HCT116 (cell line): Measurements from ENCODE around the gene OAT. TPM values are rescaled to one million over a fixed set of nuclear protein-coding genes. Genes with fewer than 3 reads are reported as not detected.

Source experiments
- ATAC-seq: fragments of 200-7000 bp; cut with Tn5 transposase; 2 replicates; pipeline ENCODE4 v1.9.1; 2020; ENCODE audit warnings: mild to moderate bottlenecking, moderate library complexity
- BruUV-seq: library from RNA; stranded (reverse); fragments of 400-500 nt; replicated peaks from 2 replicates; lab custom pipeline; 2021; lab: Mats Ljungman, UMichigan
- CTCF ChIA-PET: fragments of 300-600 bp; sonication (Branson Sonifier 250); formaldehyde crosslinking; loops from one replicate; lab custom pipeline; 2021; ENCODE audit warnings: antibody characterized with exemption; lab: Charles Lee
- POLR2A ChIA-PET: fragments of 300-600, 350-600 bp; sonication (Branson Sonifier 250); formaldehyde crosslinking; loops from one replicate; lab custom pipeline; 2021; ENCODE audit warnings: antibody characterized with exemption; lab: Charles Lee
- RAD21 ChIA-PET, 2 experiments: fragments of 300-600 bp; sonication (Branson Sonifier 250); formaldehyde crosslinking; loops; one replicate each; lab custom pipeline; 2023; ENCODE audit warnings: low total read pairs in 2 of 2; ENCODE audit not compliant: uncharacterized antibody in 2 of 2, unreplicated experiment in 2 of 2, low non-redundant PET in 1 of 2; lab: Charles Lee
- DNase-seq: peaks from one replicate; pipeline ENCODE4 v3.0.0-alpha.2; 2010; ENCODE audit warnings: low read depth, low spot score
- H2AFZ ChIP-seq: fragments of 200-600 bp; shearing (Covaris generic), sonication (generic); 2 replicates; pipeline ENCODE4 v1.6.1; 2017; ENCODE audit warnings: low read depth, mixed run types, mixed read lengths, antibody characterized with exemption, low read length; ENCODE audit not compliant: poor library complexity, severe bottlenecking
- H3K27ac ChIP-seq: 2 replicates; pipeline ENCODE4 v1.5.1; 2012; ENCODE audit warnings: low read depth, low read length
- H3K27me3 ChIP-seq: fragments of 200-600 bp; sonication (generic); 2 replicates; pipeline ENCODE4 v1.6.1; 2016; ENCODE audit warnings: mixed run types, low read length, mixed read lengths; ENCODE audit not compliant: insufficient read depth
- H3K36me3 ChIP-seq, 2 experiments: fragments of 200-500 bp in 1 of 2; fragments of 200-600 bp in 1 of 2; sonication (Bioruptor generic) in 1 of 2; sonication (generic) in 1 of 2; 2 replicates each; pipeline versions ENCODE4 v1.5.1 to v1.6.1; 2014 to 2016; ENCODE audit warnings: low read length in 2 of 2, inconsistent platforms in 1 of 2, mixed read lengths in 1 of 2, mixed run types in 1 of 2; ENCODE audit not compliant: insufficient read depth in 2 of 2, control insufficient read depth in 1 of 2
- H3K4me1 ChIP-seq, 2 experiments: fragments of 200-600 bp in 1 of 2; sonication (generic) in 1 of 2; 2 replicates each; pipeline versions ENCODE4 v1.5.1 to v1.6.1; 2012 to 2017; ENCODE audit warnings: low read length in 2 of 2, inconsistent platforms in 1 of 2, mild to moderate bottlenecking in 1 of 2, mixed read lengths in 1 of 2, mixed run types in 1 of 2, moderate library complexity in 1 of 2; ENCODE audit not compliant: insufficient read depth in 2 of 2, control insufficient read depth in 1 of 2
- H3K4me2 ChIP-seq: fragments of 200-600 bp; sonication (generic); 2 replicates; pipeline ENCODE4 v1.6.1; 2017; ENCODE audit warnings: mixed run types, low read length, mixed read lengths
- H3K4me3 ChIP-seq, 2 experiments: fragments of 200-600 bp in 1 of 2; sonication (generic) in 1 of 2; replicated peaks in 1 of 2; 2 replicates each; pipeline ENCODE4 v1.5.1; 2011 to 2016; ENCODE audit warnings: low read length in 2 of 2, control low read depth in 1 of 2, low read depth in 1 of 2, mild to moderate bottlenecking in 1 of 2, mixed read lengths in 1 of 2, mixed run types in 1 of 2
- H3K79me2 ChIP-seq: fragments of 200-600 bp; sonication (generic); 2 replicates; pipeline ENCODE4 v1.6.1; 2017; ENCODE audit warnings: mild to moderate bottlenecking, mixed run types, low read length, moderate library complexity, mixed read lengths; ENCODE audit not compliant: insufficient read depth
- H3K9ac ChIP-seq: fragments of 200-600 bp; sonication (generic); 2 replicates; pipeline ENCODE4 v1.6.1; 2016; ENCODE audit warnings: low read length, mixed read lengths
- H3K9me2 ChIP-seq: fragments of 200-600 bp; sonication (generic), shearing (Covaris generic); 2 replicates; pipeline ENCODE4 v1.6.1; 2017; ENCODE audit warnings: mixed run types, mild to moderate bottlenecking, moderate library complexity; ENCODE audit not compliant: insufficient read depth
- H3K9me3 ChIP-seq, 2 experiments: fragments of 200-500 bp in 1 of 2; fragments of 200-600 bp in 1 of 2; sonication (Bioruptor generic) in 1 of 2; sonication (generic) in 1 of 2; 2 replicates each; pipeline ENCODE4 v1.6.1; 2014 to 2017; ENCODE audit warnings: low read length in 2 of 2, mixed read lengths in 2 of 2, inconsistent platforms in 1 of 2, low read depth in 1 of 2, mild to moderate bottlenecking in 1 of 2, mixed run types in 1 of 2, moderate library complexity in 1 of 2; ENCODE audit not compliant: control insufficient read depth in 1 of 2, insufficient read depth in 1 of 2
- H4K20me1 ChIP-seq: fragments of 200-600 bp; sonication (generic), shearing (Covaris generic); 2 replicates; pipeline ENCODE4 v1.6.1; 2017; ENCODE audit warnings: mixed run types, mild to moderate bottlenecking, moderate library complexity; ENCODE audit not compliant: insufficient read depth
- CBX3 ChIP-seq: IDR thresholded peaks from 2 replicates; pipeline ENCODE4 v1.6.1; 2012; ENCODE audit warnings: low read depth
- CEBPB ChIP-seq: IDR thresholded peaks from 2 replicates; pipeline ENCODE4 v1.6.1; 2012; ENCODE audit warnings: low read depth
- EGR1 ChIP-seq: IDR thresholded peaks from 2 replicates; pipeline ENCODE4 v1.6.1; 2012; ENCODE audit warnings: low read depth
- ELF1 ChIP-seq: IDR thresholded peaks from 2 replicates; pipeline ENCODE4 v1.6.1; 2012; ENCODE audit warnings: low read depth, borderline replicate concordance
- EZH2phosphoT487 ChIP-seq: fragments of 200-600 bp; IDR thresholded peaks from 2 replicates; pipeline ENCODE4 v1.6.1; 2018; ENCODE audit warnings: antibody characterized with exemption, borderline replicate concordance
- FOSL1 ChIP-seq: IDR thresholded peaks from 2 replicates; pipeline ENCODE4 v1.6.1; 2012; ENCODE audit warnings: low read depth
- JUND ChIP-seq: IDR thresholded peaks from 2 replicates; pipeline ENCODE4 v1.6.1; 2012
- POLR2AphosphoS5 ChIP-seq: IDR thresholded peaks from 2 replicates; pipeline ENCODE4 v1.6.1; 2011; ENCODE audit warnings: mild to moderate bottlenecking, low read depth, low read length, moderate library complexity
- RAD21 ChIP-seq: IDR thresholded peaks from 2 replicates; pipeline ENCODE4 v1.6.1; 2012; ENCODE audit warnings: low read depth, mild to moderate bottlenecking
- SIN3A ChIP-seq: IDR thresholded peaks from 2 replicates; pipeline ENCODE4 v1.6.1; 2012; ENCODE audit warnings: low read depth
- SP1 ChIP-seq: IDR thresholded peaks from 2 replicates; pipeline ENCODE4 v1.6.1; 2012; ENCODE audit warnings: low read depth
- SRF ChIP-seq: IDR thresholded peaks from 2 replicates; pipeline ENCODE4 v1.6.1; 2012; ENCODE audit warnings: low read depth
- TCF7L2 ChIP-seq: IDR thresholded peaks from 2 replicates; pipeline ENCODE4 v1.7.0; 2011; ENCODE audit warnings: borderline replicate concordance, inconsistent platforms; ENCODE audit not compliant: insufficient read depth, insufficient read length; ENCODE audit errors: extremely low read depth
- YY1 ChIP-seq: IDR thresholded peaks from 2 replicates; pipeline ENCODE4 v1.6.1; 2011; ENCODE audit warnings: low read length, low read depth, moderate library complexity, mild to moderate bottlenecking; ENCODE audit not compliant: insufficient replicate concordance; ENCODE audit errors: extremely low read depth
- ZFX ChIP-seq: fragments of 450-650 bp; IDR thresholded peaks from 2 replicates; pipeline ENCODE4 v1.6.1; 2017
- ZNF274 ChIP-seq: fragments of 200-500 bp; sonication (Bioruptor generic); IDR thresholded peaks from 2 replicates; pipeline ENCODE4 v1.6.1; 2014; ENCODE audit warnings: mild to moderate bottlenecking, low read depth, low read length, inconsistent platforms
- intact Hi-C: fragments of 100-400 bp; cut with micrococcal nuclease; formaldehyde crosslinking; loops from 2 replicates; pipeline ENCODE4 v1.10.0; 2022
- total RNA-seq: library from RNA; stranded (reverse); gene quantifications from one replicate; pipeline ENCODE4 v1.2.1, GENCODE V29; 2021; ENCODE audit not compliant: unreplicated experiment
- TF ChIP-seq, protein P1 (sequence below): IDR thresholded peaks from 2 replicates; pipeline ENCODE4 v1.6.1; 2012; ENCODE audit warnings: low read depth
- TF ChIP-seq, protein P2 (sequence below), 3 experiments: fragments of 200-600 bp in 1 of 3; sonication (generic) in 1 of 3; IDR thresholded peaks in 2 of 3; conservative IDR thresholded peaks in 1 of 3; 2 replicates each; pipeline ENCODE4 v1.5.1; 2012 to 2017; ENCODE audit warnings: low read depth in 2 of 3, low read length in 2 of 3, antibody characterized with exemption in 1 of 3, borderline replicate concordance in 1 of 3, control low read depth in 1 of 3, mild to moderate bottlenecking in 1 of 3, mixed read lengths in 1 of 3, mixed run types in 1 of 3, moderate library complexity in 1 of 3; ENCODE audit not compliant: insufficient read depth in 1 of 3
- TF ChIP-seq, protein P3 (sequence below): IDR thresholded peaks from 2 replicates; pipeline ENCODE4 v1.6.1; 2011; ENCODE audit warnings: mild to moderate bottlenecking, low read length, moderate library complexity; ENCODE audit not compliant: insufficient replicate concordance; ENCODE audit errors: extremely low read depth

OAT gene
- total RNA-seq, 1 experiment from 2014 or later = 133 TPM

DNA sequence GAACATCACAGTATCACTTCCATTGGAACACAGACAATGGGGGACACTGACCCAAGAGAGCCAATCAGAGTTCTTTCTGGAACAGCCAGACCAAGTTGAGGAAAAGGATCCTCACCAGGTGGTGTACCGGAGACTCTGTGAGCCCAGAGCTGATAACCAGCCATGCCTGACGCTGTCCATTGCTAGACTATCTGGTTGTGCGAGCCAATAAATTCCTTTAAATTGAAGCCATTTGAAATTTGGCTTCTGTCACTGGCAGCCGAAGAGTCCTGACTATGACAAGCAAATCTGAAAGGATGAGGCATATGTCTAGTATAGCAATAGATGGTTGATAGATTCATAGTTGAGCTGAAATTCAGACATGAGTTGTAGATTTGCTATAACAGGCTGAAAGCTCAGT, 39.8 kb upstream of the OAT start:
- TF ChIP-seq ZFX (no peak), POLR2AphosphoS5 (no peak), RAD21 (no peak), JUND (no peak), EGR1 (no peak), EZH2phosphoT487 (no peak), CEBPB (no peak), YY1 (no peak), SIN3A (no peak), SP1 (no peak), ELF1 (no peak), TCF7L2 (no peak), SRF (no peak), ZNF274 (no peak), CBX3 (no peak), FOSL1 (no peak)
- TF ChIP-seq, protein P1, sequence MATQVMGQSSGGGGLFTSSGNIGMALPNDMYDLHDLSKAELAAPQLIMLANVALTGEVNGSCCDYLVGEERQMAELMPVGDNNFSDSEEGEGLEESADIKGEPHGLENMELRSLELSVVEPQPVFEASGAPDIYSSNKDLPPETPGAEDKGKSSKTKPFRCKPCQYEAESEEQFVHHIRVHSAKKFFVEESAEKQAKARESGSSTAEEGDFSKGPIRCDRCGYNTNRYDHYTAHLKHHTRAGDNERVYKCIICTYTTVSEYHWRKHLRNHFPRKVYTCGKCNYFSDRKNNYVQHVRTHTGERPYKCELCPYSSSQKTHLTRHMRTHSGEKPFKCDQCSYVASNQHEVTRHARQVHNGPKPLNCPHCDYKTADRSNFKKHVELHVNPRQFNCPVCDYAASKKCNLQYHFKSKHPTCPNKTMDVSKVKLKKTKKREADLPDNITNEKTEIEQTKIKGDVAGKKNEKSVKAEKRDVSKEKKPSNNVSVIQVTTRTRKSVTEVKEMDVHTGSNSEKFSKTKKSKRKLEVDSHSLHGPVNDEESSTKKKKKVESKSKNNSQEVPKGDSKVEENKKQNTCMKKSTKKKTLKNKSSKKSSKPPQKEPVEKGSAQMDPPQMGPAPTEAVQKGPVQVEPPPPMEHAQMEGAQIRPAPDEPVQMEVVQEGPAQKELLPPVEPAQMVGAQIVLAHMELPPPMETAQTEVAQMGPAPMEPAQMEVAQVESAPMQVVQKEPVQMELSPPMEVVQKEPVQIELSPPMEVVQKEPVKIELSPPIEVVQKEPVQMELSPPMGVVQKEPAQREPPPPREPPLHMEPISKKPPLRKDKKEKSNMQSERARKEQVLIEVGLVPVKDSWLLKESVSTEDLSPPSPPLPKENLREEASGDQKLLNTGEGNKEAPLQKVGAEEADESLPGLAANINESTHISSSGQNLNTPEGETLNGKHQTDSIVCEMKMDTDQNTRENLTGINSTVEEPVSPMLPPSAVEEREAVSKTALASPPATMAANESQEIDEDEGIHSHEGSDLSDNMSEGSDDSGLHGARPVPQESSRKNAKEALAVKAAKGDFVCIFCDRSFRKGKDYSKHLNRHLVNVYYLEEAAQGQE = no peak
- TF ChIP-seq, protein P2, sequence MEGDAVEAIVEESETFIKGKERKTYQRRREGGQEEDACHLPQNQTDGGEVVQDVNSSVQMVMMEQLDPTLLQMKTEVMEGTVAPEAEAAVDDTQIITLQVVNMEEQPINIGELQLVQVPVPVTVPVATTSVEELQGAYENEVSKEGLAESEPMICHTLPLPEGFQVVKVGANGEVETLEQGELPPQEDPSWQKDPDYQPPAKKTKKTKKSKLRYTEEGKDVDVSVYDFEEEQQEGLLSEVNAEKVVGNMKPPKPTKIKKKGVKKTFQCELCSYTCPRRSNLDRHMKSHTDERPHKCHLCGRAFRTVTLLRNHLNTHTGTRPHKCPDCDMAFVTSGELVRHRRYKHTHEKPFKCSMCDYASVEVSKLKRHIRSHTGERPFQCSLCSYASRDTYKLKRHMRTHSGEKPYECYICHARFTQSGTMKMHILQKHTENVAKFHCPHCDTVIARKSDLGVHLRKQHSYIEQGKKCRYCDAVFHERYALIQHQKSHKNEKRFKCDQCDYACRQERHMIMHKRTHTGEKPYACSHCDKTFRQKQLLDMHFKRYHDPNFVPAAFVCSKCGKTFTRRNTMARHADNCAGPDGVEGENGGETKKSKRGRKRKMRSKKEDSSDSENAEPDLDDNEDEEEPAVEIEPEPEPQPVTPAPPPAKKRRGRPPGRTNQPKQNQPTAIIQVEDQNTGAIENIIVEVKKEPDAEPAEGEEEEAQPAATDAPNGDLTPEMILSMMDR (IDR thresholded peaks at IDR 0.05 in 2 of 3, conservative IDR thresholded peaks at IDR 0.05 in 1 of 3; ENCODE audit: borderline replicate concordance in 1 of 3, insufficient read depth in 1 of 3, low read depth in 2 of 3, low read length in 2 of 3) = no peak
- TF ChIP-seq, protein P3, sequence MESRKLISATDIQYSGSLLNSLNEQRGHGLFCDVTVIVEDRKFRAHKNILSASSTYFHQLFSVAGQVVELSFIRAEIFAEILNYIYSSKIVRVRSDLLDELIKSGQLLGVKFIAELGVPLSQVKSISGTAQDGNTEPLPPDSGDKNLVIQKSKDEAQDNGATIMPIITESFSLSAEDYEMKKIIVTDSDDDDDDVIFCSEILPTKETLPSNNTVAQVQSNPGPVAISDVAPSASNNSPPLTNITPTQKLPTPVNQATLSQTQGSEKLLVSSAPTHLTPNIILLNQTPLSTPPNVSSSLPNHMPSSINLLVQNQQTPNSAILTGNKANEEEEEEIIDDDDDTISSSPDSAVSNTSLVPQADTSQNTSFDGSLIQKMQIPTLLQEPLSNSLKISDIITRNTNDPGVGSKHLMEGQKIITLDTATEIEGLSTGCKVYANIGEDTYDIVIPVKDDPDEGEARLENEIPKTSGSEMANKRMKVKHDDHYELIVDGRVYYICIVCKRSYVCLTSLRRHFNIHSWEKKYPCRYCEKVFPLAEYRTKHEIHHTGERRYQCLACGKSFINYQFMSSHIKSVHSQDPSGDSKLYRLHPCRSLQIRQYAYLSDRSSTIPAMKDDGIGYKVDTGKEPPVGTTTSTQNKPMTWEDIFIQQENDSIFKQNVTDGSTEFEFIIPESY = no peak
- BruUV-seq = no TSS peak
- Histone ChIP-seq H3K36me3 (no peaks in the 10 kb centered on the region), H3K79me2 (no peaks in the 10 kb centered on the region), H3K4me3 (no peak overlapping the region), H3K9me2 (no peaks in the 10 kb centered on the region), H3K27me3 (no peaks in the 10 kb centered on the region; the same call in 1 of the 2 replicates), H2AFZ (no peak overlapping the region), H3K9me3 (no peaks in the 10 kb centered on the region), H3K4me1 (peaks cover 6 to 32% of the 10 kb centered on the region in 2 experiments; a peak in 3 of 4 replicates), H3K9ac (no peak overlapping the region), H3K4me2 (no peak overlapping the region), H3K27ac (no peak overlapping the region), H4K20me1 (no peaks in the 10 kb centered on the region)
- intact Hi-C loops = no loop called here
- RAD21 ChIA-PET = no interaction called here
- DNase-seq (no peak), ATAC-seq (no peak)
- CTCF ChIA-PET = no interaction called here
- POLR2A ChIA-PET = no interaction called here
